D721Med (cell line): Measurements from ENCODE around the gene GRIP2.

ENCODE experiments used
- DNase-seq: peaks from one replicate; pipeline ENCODE4 v3.0.0; 2011; ENCODE audit warnings: low spot score; ENCODE audit not compliant: insufficient read length
- FAIRE-seq: peaks from 2 replicates; lab custom pipeline; 2011; peaks lifted over from hg19 to GRCh38; lab: Jason Lieb, UNC
- TF ChIP-seq, protein P1 (sequence below): IDR thresholded peaks from 2 replicates; pipeline ENCODE4 v1.5.1; 2012; ENCODE audit warnings: mild to moderate bottlenecking, control low read depth; ENCODE audit not compliant: insufficient read depth; ENCODE audit errors: missing control alignments

Gene GRIP2

DNA sequence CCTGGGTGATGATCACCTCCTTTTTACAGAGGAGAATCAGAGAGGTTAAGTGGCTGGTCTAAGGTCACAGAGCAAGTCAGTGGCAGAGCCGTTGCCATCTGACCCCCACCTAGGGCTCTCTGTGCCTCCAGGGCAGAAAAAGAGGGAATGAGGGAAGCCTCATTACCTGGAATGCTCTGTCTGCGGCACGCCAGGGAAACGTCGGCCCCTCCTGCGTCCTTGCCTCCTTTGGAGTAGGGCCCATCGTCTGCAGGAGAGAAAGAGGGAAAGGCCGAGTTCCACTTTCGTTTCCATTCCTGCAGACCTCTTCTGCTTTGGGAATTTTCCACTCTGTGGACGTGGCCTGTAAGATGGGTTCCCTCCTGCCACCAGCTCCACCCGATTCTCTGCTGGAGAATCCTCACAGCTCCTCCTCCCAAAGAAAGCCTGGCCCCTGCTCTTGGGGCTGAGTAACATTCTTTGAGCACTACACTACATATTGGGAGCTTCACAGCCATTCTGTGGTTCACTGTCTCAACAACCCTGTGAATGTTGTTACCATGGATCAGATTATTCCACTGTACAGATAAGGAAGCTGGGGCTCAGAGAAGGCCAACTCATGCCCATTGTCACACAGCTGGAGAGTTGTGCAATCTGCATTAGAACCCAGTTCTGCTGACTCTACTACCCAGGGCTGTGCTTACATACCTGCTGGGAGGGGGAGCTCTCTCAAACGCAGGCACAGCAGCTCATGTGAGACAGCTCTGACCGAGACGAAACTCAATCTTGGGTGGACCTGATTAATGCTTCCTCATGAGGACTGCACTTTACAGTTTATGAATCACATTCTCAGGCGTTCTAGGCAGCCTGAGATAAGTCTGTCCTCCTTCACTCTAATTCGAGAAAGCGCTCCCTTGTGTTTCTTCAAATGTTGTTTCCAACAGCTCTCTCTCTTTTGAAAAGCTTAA lies 14.2 kb downstream of the GRIP2 start:
- DNase-seq (no peak), FAIRE-seq (no peak)
- TF ChIP-seq, protein P1, sequence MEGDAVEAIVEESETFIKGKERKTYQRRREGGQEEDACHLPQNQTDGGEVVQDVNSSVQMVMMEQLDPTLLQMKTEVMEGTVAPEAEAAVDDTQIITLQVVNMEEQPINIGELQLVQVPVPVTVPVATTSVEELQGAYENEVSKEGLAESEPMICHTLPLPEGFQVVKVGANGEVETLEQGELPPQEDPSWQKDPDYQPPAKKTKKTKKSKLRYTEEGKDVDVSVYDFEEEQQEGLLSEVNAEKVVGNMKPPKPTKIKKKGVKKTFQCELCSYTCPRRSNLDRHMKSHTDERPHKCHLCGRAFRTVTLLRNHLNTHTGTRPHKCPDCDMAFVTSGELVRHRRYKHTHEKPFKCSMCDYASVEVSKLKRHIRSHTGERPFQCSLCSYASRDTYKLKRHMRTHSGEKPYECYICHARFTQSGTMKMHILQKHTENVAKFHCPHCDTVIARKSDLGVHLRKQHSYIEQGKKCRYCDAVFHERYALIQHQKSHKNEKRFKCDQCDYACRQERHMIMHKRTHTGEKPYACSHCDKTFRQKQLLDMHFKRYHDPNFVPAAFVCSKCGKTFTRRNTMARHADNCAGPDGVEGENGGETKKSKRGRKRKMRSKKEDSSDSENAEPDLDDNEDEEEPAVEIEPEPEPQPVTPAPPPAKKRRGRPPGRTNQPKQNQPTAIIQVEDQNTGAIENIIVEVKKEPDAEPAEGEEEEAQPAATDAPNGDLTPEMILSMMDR: no peak

DNA sequence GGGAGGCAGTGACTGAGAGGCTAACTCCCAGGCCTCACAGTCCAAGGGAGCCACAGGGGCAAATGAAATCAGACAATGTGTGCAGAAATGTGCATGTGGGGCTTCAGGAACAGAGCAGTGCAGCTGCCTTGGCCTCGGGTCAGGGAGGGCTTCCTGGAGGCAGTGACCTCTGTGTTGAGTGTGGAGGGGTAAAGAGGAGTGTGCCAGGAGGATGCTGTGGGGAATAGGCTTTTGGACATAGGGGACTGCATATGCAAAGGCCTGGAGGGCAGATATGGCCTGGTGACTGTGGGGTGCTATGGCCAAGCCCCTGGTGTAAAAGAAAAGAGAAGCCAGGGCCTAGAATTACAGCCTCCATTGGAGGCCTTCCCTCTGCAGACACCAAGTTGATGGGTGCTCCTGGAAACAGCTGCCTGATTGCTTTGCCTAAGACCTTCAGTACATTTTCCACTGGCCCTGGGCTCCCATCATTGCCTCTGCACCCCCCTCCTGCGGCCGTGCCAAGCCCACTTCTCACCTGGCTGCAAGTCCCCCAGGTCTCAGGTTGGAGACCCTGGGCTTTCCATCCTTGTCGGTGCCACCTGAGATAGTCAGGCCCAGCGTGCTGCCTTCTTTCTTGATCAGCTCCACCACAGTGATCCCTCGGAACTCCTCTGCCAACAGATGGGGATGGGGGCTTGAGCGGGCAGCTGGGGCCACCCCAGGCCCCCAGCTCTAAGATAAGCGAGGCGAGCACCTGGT lies 15.1 kb downstream of the GRIP2 start:
- TF ChIP-seq, protein P1: no peak
- FAIRE-seq (no peak), DNase-seq (no peak)

DNA sequence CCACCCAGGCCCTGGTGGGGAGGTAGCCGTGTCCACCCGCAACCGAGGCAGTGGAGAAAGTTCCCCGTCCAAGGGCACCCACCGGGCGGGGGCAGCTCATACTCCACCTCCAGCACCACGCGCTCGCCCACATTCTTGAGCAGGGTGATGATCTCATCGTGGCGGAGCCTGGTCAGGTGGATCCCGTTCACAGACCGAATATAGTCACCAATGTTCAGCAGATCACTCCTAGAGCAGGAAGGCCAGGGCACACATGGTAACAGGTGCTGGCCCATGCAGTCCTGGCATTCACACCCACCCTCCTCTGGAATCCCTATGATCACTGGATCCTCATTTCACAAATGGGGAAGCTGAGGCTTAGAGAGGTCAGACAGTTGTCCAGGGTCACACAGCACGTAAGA lies 15.8 kb downstream of the GRIP2 start:
- FAIRE-seq: no peak
- no peak for DNase-seq
- TF ChIP-seq, protein P1: no peak

DNA sequence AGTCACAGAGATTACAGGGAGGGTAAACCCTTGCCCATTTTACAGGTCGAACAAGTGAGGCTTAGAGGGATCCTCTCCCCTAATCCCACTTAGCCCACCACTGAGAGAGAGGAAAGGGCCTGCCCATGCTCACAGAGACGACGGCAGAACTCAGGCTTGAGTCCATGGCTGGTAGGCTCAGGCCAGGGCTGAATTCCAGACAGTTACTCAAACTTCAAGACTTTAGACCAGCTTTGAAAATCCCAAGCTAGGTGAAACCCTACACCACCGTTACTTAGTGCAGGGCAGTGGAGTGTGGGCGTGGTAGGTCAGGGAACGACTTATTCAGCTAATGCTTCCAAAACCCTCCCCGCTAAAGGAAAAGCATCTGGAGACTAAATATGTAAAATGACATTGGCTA lies 16.4 kb downstream of the GRIP2 start:
- TF ChIP-seq, protein P1: no peak
- FAIRE-seq (no peak), DNase-seq (no peak)

DNA sequence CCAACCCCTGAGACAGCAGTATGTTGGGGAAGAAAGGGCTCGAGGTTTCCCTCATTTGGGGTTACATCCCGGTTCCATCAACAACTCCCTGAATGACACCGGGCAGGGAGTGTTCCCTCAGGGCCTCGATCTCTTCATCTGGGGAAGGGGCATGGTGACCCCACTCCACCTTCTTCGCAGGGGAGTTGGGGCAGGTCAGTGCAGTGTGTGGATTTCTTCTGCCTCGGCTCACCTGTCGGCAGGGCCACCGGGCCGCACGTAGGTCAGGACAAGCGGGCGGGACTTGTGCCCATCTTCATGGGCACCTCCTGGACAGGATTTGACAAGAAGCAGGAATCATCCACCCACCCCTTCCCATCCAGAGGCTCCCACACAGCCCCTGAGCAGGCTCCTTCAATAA lies 17.4 kb downstream of the GRIP2 start:
- no peak for DNase-seq
- no peak for FAIRE-seq
- TF ChIP-seq, protein P1: no peak

DNA sequence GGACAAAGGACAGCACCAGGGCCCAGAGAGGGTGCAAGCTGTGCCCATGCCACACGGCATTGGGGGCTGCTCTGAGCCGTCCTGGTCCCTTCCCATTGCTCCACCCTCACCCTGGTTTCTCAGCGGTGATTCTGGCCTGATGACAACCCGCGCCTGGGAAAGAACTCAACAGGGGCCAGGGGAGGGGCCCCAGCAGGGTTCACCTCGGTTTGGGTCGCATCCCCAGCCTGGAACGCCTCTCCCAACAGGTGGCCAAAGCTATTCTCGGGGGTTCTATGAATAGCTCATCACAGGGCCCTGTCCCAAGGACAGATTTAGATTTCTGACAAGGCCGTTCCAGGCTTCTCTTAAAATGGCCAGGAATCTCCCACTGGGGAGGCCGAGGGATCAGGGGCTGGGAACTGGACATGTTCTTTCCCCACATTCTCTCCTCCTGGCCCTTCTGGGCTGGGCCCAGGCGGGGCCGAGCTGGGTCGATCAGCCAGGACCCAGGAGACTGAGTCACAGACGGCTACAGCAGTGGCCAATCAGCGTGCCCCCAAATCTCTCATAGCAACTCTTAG lies 17.9 kb downstream of the GRIP2 start:
- TF ChIP-seq, protein P1: no peak
- DNase-seq (no peak), FAIRE-seq (no peak)

DNA sequence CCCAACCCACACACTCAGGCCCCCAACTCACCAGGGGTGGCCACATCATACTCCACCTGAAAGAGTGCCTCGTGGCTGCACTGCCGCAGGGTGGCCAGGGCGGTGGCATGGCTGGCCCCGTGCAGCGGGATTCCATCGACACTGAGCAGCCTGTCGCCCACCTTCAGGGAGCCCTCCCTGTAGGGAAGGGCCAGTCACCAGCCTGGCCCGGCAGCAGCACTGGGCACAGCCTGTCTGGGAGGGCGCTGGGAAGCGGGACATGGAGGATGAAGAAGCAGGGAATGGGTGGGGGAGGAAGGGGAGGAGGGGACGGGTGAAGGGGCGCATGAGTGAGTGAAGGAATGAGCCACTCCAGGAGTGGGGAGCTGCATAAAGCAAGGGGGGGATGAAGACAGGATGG lies 18.5 kb downstream of the GRIP2 start:
- no peak for FAIRE-seq
- TF ChIP-seq, protein P1: no peak
- no peak for DNase-seq
